OCI-M1 (cell line): Measurements from ENCODE around the gene PHF21B.
"Not testable (repeated sequence)": the region's sequence is repeated elsewhere in the genome, so short reads cannot be mapped to it uniquely, and the experiment has no call there.

Experiments
- DNase-seq: peaks from one replicate; lab custom pipeline; 2025; lab: John Stamatoyannopoulos, UW

PHF21B gene

DNA sequence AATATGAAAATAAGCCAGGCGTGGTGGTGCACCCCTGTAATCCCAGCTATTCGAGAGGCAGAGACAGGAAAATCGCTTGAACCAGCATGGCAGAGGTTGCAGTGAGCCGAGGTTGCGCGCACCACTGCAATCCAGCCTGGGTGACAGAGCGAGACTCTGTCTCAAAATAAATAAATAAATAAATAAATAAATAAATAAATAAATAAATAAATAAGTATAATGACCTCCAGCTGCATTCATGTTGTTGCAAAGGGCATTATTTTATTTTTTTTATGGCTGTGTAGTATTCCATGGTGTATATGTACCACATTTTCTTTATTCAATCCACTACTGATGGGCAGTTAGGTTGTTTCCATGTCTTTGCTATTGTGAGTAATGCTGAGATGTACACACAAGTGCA is 48.1 kb downstream of the PHF21B start:
- not testable (repeated sequence) for DNase-seq

DNA sequence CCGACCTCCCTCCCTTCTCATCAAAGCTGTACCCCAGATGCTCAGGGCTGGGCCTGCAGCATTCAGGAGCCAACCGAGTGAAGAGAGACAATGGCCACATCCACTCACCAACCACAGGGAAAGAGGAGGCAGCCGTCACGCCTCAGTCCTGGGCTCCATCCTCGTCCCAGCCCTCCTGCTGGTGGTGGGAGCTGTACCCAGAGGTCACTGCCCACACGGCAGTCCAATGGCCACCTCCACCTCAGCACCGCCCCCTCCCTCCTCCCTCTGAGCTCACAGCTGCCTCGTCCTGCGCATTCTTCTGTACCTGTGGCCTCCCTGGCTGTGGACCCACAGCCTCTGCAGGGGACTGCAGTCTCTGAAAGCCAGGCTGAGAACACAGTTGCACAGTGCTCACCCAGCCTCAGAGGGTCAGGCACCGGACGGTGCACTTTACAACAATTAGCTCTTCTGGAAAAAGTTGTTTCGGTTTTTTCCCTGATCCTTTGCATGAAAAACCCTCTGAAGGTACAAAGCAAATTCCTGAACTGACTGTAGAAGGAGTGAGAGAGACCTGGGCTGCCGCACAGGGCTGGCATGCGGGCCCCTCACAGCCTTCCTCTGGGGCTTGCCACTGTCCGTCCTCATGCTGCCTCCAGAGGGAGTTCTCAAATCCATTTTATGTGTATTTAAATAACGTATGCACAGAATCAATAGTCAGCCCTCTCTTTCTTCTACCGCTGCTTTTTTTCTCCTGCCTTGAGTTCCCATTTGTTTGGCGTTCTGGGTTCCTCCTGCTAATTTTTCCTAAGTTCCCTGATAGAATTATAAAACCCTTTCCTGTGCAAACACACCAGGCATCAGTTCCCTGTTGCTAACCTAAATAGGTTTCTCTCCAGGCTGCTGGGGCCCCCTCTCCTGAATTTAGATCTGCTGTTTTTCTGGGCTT is 52.7 kb downstream of the PHF21B start:
- no peak for DNase-seq

DNA sequence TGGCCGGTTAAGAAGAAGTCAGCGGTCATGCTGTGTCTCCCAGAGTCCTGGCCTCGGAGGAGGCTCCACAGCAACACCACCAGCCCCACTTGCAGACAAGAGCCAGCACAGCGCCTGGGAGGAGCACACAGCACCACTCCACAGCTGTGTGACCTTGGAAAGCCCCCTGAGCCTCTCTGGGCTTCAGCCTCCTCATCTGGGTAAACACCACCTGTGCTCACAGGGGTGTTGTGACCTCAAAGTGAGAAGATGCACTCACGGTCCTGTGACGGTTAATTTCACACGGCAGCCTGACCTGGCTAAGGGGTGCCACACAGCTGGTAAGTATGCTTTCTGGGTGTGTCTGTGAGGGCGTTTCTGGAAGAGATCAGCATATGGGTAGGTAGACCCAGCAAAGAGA is 54.7 kb downstream of the PHF21B start:
- DNase-seq = no peak

DNA sequence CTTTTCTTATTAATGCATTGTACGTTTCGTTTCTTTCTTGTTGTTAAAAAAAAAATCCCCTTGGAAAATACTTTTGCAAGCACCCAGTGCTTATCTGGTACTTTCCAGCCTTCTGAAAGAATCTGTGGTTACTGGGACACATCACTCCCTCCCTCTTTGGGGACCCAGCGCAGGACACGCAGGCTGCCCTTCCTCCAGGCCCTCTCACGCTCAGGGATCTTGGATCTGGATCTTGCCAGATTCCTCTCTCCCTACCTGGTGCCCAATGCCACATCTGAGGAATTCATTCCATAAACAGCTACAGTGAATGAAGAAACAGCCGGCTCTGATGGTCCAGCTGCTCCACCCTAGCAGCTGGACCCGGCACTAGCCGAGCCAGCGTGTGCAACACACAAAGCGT is 55.7 kb downstream of the PHF21B start:
- DNase-seq = no peak

DNA sequence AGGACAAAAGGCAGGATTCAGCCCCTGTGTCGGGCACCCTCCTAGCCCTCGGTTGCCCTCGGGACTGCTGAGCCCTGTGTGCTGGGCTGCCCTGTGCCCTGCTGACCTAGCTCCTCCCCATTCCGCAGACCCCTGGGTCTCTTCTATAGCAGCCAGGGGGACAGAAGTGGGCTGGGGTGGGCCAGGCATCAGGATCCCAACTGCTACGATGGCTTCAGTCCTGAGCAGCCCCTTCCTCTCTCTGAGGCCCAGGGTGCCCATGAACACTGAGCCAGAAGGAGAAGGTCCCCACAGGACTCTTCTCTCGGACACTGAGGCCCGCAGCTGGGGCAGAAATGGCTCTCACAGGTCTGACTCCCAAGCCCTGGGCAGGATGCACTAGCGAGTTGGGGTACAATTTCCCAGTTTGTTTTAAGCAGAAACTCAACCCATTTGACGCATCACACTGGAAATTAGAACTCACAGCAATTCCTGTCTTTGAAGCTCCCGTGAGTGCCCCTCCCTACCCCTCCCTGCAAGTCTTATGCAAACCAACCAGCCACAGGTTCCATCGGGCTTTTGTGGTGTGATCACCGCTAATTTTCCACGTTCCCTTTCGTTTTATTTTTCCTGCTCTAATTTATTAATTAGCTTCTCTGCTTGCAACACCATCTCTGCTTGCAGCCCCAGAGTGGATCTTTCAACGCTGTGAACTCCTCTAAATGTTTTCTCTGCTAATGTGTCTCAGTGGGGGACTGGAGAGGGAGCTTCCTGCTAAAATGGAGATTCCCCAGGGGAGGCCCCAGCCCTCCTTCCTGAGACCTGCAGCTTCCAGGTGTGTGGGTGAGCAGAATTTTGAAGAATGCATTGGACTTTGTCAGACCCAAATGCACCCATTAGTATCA is 56.7 kb downstream of the PHF21B start:
- no peak for DNase-seq

DNA sequence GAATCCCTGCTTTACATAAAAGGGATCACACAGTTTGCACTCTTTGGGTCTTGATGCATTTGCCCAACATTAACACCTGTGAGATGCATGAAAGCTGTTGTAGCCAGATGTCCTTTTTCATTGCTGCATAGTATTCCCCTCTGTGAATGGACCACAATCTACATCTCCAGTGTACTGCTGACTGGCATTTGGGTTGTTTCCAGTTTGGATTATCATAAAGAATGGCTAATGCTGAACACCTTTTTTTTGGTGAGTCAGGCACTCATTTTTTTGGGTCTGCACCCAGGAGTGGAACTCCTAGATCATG is 58.3 kb downstream of the PHF21B start:
- no peak for DNase-seq

DNA sequence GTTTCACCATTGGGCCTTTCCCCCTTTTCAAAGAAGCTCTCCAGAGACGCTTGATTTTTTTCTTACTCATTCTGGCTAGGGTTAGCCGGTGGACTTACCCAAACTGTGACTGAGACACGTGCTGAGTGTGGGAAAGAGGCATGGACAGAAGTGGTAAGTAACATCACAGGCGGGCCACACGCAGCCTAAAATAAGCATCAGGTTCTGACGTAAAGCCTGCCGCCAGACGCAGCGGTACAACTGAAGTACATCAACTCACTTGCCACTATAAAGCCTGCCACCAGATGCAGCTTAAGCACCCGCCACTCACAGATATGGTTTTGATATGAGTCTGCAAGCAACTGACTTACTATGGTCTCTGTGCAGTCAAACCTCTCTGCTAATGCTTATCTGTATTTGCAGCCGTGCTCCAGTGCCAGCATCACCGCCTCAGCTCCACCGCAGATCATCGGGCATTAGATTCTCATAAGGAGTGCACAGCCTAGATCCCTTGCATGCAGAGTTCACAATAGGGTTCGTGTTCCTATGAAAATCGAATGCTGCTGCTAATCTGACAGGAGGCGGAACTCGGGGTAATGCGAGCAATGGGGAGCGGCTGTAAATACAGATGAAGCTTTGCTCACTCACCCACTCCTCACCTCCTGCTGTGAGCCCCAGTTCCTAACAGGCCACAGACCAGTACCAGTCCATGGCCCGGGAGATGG is 58.8 kb downstream of the PHF21B start:
- DNase-seq = no peak

DNA sequence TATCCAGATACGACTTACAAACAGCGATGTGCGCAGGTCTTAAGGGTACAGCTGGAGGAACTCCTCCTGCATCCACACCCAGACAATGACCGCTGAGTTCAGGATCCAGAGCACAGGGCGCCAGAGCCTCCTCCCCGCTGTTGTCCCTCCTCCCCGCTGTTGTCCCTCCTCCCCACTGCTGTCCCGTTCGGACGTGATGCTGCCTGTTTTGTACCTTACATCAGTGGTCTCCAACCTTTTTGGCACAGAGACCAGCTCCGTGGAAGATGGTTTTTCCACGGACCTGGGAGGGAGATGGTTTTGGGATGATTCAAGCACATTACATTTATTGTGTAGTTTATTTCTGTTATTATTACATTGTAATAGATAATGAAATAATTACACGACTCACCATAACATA is 62.0 kb downstream of the PHF21B start:
- no peak for DNase-seq

DNA sequence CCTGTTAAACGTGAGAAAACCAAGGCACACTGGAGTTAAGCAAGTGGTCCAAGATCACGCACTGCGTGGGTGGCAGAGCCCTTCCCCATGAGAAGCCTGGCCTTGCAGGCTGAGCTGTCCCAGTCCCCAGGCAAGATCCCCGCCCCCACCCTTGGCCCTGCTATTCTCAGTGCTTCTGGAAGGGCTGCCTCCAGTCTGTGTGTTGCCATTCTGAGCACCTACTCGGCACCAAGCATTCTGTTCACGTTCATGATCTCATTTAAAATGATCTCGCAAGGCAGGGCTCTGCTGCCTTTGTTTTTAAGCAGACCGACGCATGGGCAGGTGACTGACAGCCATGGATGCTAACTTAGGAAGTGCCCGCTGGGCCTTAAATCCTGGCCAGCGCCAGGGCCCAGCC is 62.8 kb downstream of the PHF21B start:
- no peak for DNase-seq

DNA sequence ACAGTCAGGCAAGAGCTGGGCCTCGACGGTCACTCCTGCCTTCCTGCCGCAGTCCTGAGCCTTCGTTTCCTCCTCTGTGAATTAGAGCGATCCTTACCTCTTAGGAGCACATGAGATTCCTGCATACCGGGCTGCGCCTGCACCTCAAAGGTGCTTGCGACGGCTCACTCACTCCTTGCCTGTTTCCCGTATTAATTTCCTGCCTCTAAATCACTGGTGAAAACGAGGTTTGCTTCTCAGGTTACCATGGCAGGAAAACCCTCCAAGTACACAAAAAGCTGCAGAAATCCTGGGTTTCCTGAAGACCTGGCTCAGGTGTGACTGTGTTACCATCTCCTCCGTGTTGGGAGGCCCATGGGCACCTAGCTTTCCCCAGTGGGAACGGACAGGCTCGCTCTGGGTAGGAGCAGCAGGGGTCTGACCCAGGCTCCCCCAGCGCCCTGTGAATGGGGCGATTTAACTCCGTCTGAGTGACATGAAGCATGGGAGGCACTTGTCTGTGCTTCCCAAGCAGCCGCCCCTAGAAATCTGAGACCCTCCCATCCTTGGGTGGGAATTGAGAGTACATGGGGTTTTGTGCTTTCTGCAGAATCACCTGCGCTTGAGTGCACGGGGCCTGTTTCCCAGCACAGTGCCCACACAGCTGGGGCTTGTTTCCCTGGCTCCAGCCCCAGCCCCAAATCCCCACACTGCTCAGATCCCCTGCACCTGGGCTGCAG is 64.8 kb downstream of the PHF21B start:
- DNase-seq = no peak

DNA sequence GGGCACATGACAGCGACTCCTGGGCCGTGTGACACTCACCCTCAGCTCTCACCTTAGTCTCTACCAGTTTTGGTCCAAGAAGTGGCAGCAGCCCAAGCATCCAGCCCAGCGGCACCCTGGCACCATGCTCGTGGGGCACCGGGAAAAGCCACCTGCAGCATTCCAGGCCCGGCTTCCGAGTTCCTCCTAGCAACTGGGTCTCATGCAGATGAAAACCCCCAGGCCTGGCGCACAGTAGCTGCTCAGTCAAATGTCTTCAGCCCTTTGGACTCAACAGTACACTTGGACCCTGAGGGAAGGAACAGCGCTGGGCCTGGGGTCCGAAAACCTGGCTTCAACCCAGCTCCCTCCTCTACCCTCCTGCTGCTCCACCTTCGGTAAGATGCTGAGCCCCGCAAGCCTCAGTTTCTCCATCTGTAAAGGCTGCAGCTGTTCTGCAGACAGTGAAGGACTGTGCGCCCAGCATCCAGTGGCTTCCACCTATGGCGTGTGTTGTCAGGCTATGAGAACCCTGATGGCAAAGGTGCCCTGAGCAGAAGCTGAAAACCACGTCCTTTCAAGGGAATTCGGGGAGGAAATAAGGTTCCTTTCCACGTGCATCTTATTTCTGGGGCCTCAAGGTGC is 66.0 kb downstream of the PHF21B start:
- no peak for DNase-seq

DNA sequence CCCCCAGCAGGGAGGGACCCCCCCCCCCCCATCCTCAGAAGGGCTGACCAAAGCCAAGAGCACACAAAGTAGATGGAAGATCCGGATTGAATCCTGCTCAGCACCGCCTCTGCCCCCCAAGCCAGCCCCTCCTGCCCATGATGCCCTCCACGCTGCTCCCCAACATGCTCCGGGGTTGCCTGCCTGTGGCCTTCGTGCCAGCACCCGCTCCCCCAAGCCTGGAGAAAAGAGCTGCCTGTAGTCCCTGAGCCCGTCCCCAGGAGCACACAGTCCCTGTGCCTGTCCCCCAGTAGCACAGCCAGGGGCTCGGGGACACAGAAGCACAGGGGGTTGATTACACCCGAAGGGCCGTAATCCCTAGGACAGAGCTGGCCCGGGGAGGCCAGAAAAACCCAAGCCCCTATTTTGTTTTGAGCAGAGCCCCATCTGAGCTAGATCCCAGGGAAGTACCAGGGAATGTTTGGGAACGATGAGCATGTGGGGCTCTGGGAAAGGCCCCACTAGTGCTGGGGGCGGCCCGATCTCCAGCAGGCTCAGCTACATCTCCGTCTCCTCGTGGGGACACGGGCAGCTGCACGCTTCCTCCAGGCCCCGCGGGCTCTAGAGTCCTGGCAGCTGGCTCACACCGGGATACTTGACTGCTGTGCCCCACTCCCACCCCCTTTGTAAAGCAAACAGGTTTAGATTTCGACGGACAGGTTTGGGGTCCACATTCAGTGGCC is 66.7 kb downstream of the PHF21B start:
- no peak for DNase-seq

DNA sequence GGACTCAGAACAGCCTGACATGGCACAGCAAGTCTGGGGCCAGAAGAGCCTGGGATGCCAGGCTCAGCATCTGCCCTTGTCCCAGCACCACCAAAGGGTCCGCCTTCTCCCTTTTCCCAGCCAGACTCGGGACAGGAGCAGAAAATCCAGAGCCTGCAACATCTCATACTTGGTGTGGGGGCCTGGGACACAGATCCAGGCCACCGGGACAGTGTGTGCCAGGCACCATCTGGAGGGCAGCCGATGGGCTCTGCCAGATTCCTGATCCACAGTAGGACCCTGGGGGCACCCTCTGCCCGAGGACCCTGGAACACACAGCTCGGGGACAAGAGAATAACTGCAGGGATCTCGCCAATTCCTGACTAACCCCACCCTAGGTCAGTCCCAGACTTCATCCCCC is 67.7 kb downstream of the PHF21B start:
- no peak for DNase-seq

DNA sequence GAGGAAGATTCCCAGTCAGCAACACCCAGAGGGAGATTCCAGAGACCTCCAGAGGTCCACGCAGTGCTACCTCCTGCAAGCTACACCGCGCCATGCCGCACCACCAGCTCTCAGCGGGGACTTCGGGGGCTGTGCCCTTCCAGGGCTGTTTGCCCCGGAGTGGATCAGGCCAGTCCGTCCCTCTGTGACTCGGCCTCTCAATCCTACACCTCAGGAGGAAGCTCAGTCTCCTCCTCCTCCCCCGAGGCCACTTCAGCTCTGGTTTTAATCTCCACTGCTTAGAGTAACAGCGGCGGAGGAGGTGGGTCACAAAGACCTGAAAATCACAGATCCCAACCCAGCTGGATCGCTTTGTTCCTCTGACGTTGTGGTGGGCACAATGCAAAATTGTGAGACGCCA is 68.6 kb downstream of the PHF21B start:
- DNase-seq = no peak

DNA sequence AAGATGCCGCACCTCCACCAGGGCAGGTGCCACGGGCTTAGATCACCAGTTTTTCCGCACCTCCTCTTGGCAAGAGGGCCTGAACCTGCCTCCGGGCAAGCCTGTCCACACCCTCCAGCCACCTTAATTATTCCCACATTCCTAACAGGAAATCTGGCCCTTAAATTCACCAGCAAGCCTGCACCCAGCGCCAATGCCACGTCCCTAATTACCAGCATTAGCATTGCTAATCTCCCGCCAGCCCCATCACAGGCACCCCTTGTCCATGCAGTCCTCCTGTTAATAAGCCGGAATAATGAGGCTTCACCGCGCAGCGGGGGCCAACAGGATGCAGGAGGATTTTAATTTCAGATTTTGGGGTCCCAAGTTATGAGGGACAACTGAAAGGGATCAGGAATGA is 69.7 kb downstream of the PHF21B start:
- no peak for DNase-seq

DNA sequence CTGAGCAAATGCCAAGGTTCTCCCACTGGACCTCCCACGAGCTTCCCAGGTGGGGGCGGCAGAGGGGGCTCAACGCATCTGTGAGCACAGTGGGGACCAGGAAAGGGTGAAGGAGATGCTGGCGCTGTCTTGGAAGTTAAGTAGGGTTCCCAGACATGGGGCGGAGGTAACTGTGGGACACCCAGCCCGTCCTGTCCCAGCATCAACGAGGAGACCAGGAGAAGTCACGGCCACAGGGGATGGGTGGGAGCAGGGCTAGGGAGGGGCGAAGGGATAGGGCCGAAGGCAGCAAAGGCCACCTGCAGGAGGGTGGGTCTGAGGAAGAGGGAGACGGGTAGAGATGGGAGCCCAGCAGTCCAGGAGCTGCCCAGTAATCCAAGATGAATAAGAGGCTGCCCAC is 70.4 kb downstream of the PHF21B start:
- DNase-seq = no peak

DNA sequence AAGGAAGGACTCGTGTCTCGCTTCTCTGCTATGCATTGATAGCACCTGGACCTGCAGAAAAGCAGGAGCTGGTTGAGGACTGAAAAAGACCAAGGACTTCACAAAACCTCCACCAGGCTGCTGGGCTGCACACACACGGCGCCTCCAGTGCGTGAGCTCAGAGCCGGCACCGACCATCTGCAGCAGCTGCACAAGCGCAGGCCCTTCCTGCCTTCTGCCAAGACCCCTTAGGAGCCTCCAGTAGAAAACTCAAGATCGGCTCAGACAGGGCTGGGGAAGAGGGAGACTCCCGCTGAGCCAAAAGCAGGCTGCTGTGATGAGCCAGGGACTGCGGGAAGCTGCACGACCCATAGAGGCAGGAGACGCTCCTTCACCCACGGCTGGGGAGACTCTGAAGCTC is 70.9 kb downstream of the PHF21B start:
- DNase-seq = no peak

DNA sequence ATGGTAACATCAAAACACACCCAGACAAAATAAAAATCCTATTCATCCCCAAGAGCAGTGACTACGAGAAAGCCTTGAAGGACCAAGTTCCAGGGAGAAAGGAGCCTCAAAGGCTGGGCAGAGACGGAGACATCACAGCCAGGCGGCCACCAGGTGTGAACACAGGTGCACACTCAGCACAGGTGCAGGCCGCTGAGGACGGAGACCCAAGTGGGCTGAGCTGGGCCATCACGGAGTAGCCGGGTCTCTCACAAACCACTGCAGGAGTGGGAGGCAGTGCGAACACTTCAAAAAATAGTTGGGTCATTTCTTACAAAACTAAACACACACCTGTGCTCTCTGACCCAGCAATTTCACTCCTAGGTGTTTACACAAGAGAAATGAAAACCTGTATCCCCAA is 72.6 kb downstream of the PHF21B start:
- no peak for DNase-seq

DNA sequence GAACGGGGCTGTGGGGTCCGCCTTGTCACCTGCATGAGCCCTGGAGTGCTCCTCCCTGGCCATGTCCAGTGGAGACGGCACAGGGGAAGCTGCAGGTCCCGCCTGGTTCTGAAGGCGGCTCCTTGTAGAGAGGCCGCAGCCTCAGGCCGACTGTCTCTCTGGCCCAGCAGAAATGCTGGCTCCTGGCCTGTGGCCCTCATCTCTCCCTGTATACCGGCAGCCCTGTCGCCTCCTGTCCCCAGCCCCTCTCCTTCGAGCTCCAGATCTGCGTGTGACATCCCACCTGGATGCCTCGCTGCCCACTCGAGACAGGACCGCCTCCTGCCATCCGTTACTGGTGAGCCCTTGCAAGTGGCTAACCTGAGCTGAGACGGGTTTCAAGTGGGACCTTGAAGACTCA is 73.6 kb downstream of the PHF21B start:
- DNase-seq = no peak

DNA sequence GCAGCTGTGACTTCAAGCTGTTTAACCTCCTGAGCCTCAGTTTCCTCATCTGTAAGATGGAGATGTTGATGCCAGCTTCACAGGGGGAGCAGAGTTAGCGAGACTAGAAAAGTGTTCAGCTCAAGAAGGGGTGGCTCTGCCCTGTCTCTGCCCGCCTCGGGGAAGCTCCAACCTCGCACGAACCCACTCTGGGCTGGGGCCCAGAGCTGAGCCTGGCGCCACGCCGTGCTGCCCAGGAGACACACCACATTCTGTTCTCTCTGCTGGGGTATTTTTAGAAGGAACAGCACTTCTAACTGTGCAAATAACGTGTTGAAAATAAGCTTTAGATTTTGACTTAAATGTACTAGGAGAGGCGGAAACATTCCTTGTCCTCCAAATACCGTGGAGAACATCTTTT is 74.1 kb downstream of the PHF21B start:
- no peak for DNase-seq

DNA sequence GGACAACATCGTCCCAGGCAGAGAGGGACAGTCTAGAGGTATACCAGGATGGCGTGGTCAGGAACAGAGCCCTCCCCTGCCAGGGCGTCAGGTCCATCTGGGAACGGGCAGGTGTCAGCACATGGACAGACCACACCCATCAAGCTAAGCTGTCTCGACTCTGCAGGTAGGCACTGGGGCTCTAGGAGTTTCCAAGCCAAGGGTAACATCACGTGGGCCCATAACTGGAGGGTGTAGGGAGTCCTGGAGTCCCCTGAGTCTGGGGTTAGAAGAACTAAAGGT is 75.4 kb downstream of the PHF21B start:
- no peak for DNase-seq
